HEK293T (cell line): ENCODE measurements around the gene TMEM132D.

Source experiments
- CTCF ChIA-PET: fragments of 350-600 bp; formaldehyde crosslinking; extraction: SDS; loops from one replicate; lab custom pipeline; 2021; ENCODE audit warnings: antibody characterized with exemption, inconsistent platforms; lab: Yijun Ruan, JAX
- POLR2A ChIA-PET: fragments of 350-600 bp; formaldehyde crosslinking; extraction: SDS; loops from one replicate; lab custom pipeline; 2020; ENCODE audit warnings: antibody characterized with exemption, inconsistent platforms; lab: Yijun Ruan, JAX
- DNase-seq: peaks from one replicate; pipeline ENCODE4 v3.0.0; 2012; ENCODE audit warnings: mixed read lengths; ENCODE audit errors: extremely low spot score
- ARNT ChIP-seq: fragments of 450-650 bp; IDR thresholded peaks from 2 replicates; pipeline ENCODE4 v1.6.1; 2017; ENCODE audit warnings: mild to moderate bottlenecking
- BHLHE40 ChIP-seq: fragments of 450-650 bp; IDR thresholded peaks from 2 replicates; pipeline ENCODE4 v1.6.1; 2016; ENCODE audit warnings: mild to moderate bottlenecking, moderate library complexity, borderline replicate concordance
- CTBP1 ChIP-seq: fragments of 450-650 bp; IDR thresholded peaks from 2 replicates; pipeline ENCODE4 v1.6.1; 2016; ENCODE audit warnings: borderline replicate concordance
- ELF4 ChIP-seq: fragments of 450-650 bp; IDR thresholded peaks from 2 replicates; pipeline ENCODE4 v1.6.1; 2017; ENCODE audit warnings: antibody characterized with exemption
- FOXA1 ChIP-seq: fragments of 450-650 bp; IDR thresholded peaks from 2 replicates; pipeline ENCODE4 v1.6.1; 2016; ENCODE audit warnings: mild to moderate bottlenecking
- FOXK2 ChIP-seq: fragments of 450-650 bp; IDR thresholded peaks from 2 replicates; pipeline ENCODE4 v1.6.1; 2016; ENCODE audit warnings: mild to moderate bottlenecking
- FOXM1 ChIP-seq: fragments of 450-650 bp; IDR thresholded peaks from 2 replicates; pipeline ENCODE4 v1.6.1; 2017; ENCODE audit warnings: mild to moderate bottlenecking, borderline replicate concordance
- HDGF ChIP-seq: fragments of 450-650 bp; IDR thresholded peaks from 2 replicates; pipeline ENCODE4 v1.6.1; 2017; ENCODE audit warnings: antibody characterized with exemption, borderline replicate concordance
- L3MBTL2 ChIP-seq: fragments of 450-650 bp; conservative IDR thresholded peaks from 2 replicates; pipeline ENCODE4 v1.6.1; 2016; ENCODE audit warnings: mild to moderate bottlenecking
- LEF1 ChIP-seq: fragments of 450-650 bp; IDR thresholded peaks from 2 replicates; pipeline ENCODE4 v1.6.1; 2017; ENCODE audit warnings: mild to moderate bottlenecking, borderline replicate concordance
- NFRKB ChIP-seq: fragments of 450-650 bp; IDR thresholded peaks from 2 replicates; pipeline ENCODE4 v1.6.1; 2016; ENCODE audit warnings: mild to moderate bottlenecking, moderate library complexity
- SP1 ChIP-seq: fragments of 450-650 bp; IDR thresholded peaks from 2 replicates; pipeline ENCODE4 v1.6.1; 2017
- SUZ12 ChIP-seq: fragments of 450-650 bp; IDR thresholded peaks from 2 replicates; pipeline ENCODE4 v1.6.1; 2016; ENCODE audit warnings: mild to moderate bottlenecking
- TARDBP ChIP-seq: fragments of 450-650 bp; IDR thresholded peaks from 2 replicates; pipeline ENCODE4 v1.6.1; 2016
- ZNF384 ChIP-seq: fragments of 450-650 bp; IDR thresholded peaks from 2 replicates; pipeline ENCODE4 v1.6.1; 2016
- TF ChIP-seq, protein P1 (sequence below): fragments of 450-650 bp; IDR thresholded peaks from 2 replicates; pipeline ENCODE4 v1.6.1; 2016

TMEM132D gene

DNA sequence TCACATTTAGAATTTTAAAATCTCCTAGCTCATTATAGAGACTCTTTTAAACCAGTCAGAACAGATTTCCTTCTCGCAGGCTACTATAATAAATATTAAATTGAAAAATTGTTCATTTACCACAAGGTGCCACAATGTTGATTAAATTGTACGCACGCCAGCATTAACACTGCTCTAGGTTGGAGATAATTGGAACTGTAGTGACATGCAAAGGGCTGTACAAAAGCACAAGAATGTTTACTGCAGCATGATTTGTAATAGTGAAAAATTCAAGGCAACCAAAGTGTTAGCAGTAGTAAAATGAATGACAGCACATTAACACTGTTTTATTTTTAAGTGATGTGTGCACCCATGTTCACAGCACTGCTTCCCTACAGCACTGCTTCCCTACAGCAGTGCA is 52.5 kb downstream of the TMEM132D start:
- CTCF ChIA-PET = no interaction called here
- no peak for DNase-seq
- TF ChIP-seq LEF1 = no peak
- no peak for TF ChIP-seq ELF4
- TF ChIP-seq BHLHE40 = no peak
- no peak for TF ChIP-seq CTBP1
- no peak for TF ChIP-seq ZNF384
- no peak for TF ChIP-seq TARDBP
- TF ChIP-seq HDGF = no peak
- no peak for TF ChIP-seq SP1
- TF ChIP-seq ARNT = no peak
- TF ChIP-seq FOXA1 = no peak
- no peak for TF ChIP-seq FOXK2
- TF ChIP-seq NFRKB = no peak
- TF ChIP-seq L3MBTL2 = no peak
- no peak for TF ChIP-seq SUZ12
- POLR2A ChIA-PET = no interaction called here

- DNase-seq = no peak
- POLR2A ChIA-PET = no interaction called here
- no peak for TF ChIP-seq FOXK2
- no peak for TF ChIP-seq SUZ12
- no peak for TF ChIP-seq SP1
- TF ChIP-seq FOXM1 = no peak
- TF ChIP-seq, protein P1, sequence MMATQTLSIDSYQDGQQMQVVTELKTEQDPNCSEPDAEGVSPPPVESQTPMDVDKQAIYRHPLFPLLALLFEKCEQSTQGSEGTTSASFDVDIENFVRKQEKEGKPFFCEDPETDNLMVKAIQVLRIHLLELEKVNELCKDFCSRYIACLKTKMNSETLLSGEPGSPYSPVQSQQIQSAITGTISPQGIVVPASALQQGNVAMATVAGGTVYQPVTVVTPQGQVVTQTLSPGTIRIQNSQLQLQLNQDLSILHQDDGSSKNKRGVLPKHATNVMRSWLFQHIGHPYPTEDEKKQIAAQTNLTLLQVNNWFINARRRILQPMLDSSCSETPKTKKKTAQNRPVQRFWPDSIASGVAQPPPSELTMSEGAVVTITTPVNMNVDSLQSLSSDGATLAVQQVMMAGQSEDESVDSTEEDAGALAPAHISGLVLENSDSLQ = no peak
- TF ChIP-seq TARDBP = no peak
- TF ChIP-seq CTBP1 = no peak
- TF ChIP-seq ELF4 = no peak
- no peak for TF ChIP-seq ZNF384
- TF ChIP-seq ARNT = no peak
- no peak for TF ChIP-seq HDGF
- no peak for TF ChIP-seq BHLHE40
- no peak for TF ChIP-seq L3MBTL2
- no peak for TF ChIP-seq LEF1
- no peak for TF ChIP-seq NFRKB
- TF ChIP-seq FOXA1 = no peak
- CTCF ChIA-PET = no interaction called here
These were observed 54.9 kb downstream of the TMEM132D start for GRCh38 chr12:129848876-129849275.

GRCh38 chr12:129847063-129847462 is 56.8 kb downstream of the TMEM132D start:
- ChIA-PET POLR2A (no interaction called here), CTCF (no interaction called here)
- DNase-seq = no peak
- TF ChIP-seq SUZ12 (no peak), ARNT (no peak), NFRKB (no peak), TARDBP (no peak), SP1 (no peak)

DNA sequence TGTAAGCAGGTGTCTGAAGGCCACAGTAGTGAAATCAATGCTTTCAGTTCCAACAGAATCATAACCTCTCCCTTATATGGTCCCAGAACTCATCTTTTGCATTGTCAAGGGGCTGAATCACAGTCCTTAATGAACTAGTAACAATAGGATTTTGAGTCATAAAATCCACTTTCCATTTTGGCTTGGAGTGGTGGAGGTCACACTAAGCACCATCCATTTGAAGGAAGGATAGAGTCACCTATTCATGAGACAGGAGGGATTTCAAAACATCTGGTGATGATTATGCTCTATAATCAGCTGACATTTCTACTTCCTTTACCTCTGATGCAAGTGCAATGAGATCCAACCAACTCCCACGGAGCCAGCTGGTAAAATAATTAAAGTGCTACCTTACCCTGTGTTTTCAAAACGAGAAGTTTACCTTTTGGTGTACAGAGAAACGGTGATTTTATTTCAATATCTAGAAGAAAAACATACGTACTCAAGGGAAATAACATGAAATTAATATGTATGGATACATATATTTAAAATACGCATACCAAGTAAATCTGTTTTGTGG is 59.1 kb downstream of the TMEM132D start:
- TF ChIP-seq ELF4 (no peak), FOXK2 (no peak)
- POLR2A ChIA-PET = no interaction called here
- CTCF ChIA-PET = no interaction called here
- no peak for DNase-seq

GRCh38 chr12:129841251-129841650 is 62.6 kb downstream of the TMEM132D start:
- ChIA-PET CTCF (no interaction called here), POLR2A (no interaction called here)
- no peak for DNase-seq
- TF ChIP-seq ARNT (no peak), TARDBP (no peak), ZNF384 (no peak), BHLHE40 (no peak), NFRKB (no peak), CTBP1 (no peak)
- TF ChIP-seq, protein P1 = no peak

DNA sequence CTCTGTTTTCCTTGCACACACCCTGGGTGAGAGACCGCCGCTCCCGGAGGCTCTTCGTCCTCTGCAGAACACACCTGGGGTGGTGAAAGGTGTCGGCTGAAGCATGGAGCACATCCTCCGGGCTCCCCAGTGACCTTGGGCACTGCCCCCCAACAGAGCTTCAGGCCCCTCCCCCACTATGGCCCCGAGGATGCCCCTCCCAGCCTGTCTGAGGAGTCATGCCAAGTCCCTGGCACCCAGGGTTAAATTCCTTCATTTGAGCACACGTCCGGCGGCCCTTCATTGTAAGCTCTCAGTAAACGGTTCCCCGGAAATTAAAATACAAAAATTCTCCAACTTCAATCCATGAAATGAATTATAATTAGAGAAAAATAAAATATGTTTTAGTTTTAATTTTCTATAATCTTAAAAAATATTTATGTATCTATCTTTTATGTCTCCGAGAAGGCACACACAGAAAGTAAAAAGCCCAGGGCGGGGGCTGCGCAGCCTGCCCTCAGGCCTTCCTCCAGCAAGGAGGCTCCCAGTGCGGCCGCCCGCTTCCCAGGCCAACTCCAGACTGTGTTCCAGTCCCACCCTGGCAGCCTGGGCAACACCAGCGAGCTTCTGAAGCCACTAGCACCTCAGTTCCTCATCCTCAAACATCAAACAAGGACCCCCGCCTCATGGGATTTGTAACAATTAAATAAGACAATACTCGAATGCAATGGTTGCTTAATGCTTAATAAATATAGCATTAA is 63.5 kb downstream of the TMEM132D start:
- TF ChIP-seq LEF1 = no peak
- TF ChIP-seq L3MBTL2 = no peak
- TF ChIP-seq ZNF384 = no peak
- TF ChIP-seq NFRKB = no peak
- no peak for TF ChIP-seq SUZ12
- no peak for TF ChIP-seq BHLHE40
- ChIA-PET POLR2A (no interaction called here), CTCF (no interaction called here)
- no peak for DNase-seq

DNA sequence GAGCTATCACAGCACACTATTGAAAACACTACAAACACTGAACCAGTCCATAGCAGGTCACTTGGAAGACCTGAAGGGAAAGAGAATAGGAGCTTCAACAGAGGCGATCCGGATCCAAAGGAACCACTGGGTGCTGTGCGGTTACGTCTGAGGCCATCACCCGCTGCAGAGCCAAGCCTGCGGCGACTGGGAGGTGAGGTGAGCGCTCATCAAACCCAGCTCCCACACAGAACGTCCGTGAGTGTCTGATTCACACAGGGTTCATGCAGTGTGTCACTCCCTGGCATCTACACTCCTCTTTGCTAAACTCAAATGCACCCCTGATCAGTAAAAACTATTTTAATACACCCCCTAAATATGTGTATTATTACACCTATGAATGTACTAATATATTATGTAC is 64.1 kb downstream of the TMEM132D start:
- no peak for DNase-seq
- no peak for TF ChIP-seq L3MBTL2
- no peak for TF ChIP-seq CTBP1
- no peak for TF ChIP-seq ELF4
- no peak for TF ChIP-seq ARNT
- no peak for TF ChIP-seq HDGF
- no peak for TF ChIP-seq FOXK2
- TF ChIP-seq SUZ12 = no peak
- TF ChIP-seq, protein P1 = no peak
- TF ChIP-seq TARDBP = no peak
- no peak for TF ChIP-seq FOXA1
- no peak for TF ChIP-seq BHLHE40
- TF ChIP-seq ZNF384 = no peak
- no peak for TF ChIP-seq SP1
- no peak for TF ChIP-seq LEF1
- TF ChIP-seq NFRKB = no peak
- no peak for TF ChIP-seq FOXM1
- ChIA-PET POLR2A (no interaction called here), CTCF (no interaction called here)
